Activated T-cell treated with anti-CD3 and anti-CD28 coated beads, Interleukin-2, amount 50 U/mL, for 72 hours (primary cell): ENCODE data around the gene GRIN2A. TPM values are rescaled to one million over a fixed set of nuclear protein-coding genes. Genes with fewer than 3 reads are reported as not detected.

Source experiments
- ATAC-seq, 2 donors: fragments of 150-1000 bp; cut with Tn5 transposase; replicated peaks in 1 of 2; 2 replicates each; pipeline ENCODE4 v1.10.0; 2021; ENCODE audit warnings: moderate library complexity in 2 of 2, mild to moderate bottlenecking in 1 of 2
- DNase-seq, 2 donors: peaks; one replicate each; pipeline ENCODE4 v3.0.0; 2021 to 2022; ENCODE audit warnings: mixed read lengths in 1 of 2
- H3K27ac Mint-ChIP-seq: one replicate; pipeline ENCODE4 v1.8.0; 2022; ENCODE audit warnings: mild to moderate bottlenecking, moderate library complexity, mixed read lengths
- H3K27me3 Mint-ChIP-seq: one replicate; pipeline ENCODE4 v1.8.0; 2022; ENCODE audit warnings: low read depth, mixed read lengths
- H3K36me3 Mint-ChIP-seq, 2 donors: one replicate each; pipeline ENCODE4 v1.8.0; 2022; ENCODE audit warnings: mixed read lengths in 2 of 2, mild to moderate bottlenecking in 1 of 2; ENCODE audit not compliant: insufficient read depth in 2 of 2
- H3K4me1 Mint-ChIP-seq: one replicate; pipeline ENCODE4 v1.8.0; 2022; ENCODE audit warnings: low read depth, mixed read lengths
- H3K4me3 Mint-ChIP-seq, 2 donors: one replicate each; pipeline ENCODE4 v1.8.0; 2022; ENCODE audit warnings: mild to moderate bottlenecking in 2 of 2, mixed read lengths in 2 of 2, moderate library complexity in 2 of 2
- H3K9me3 Mint-ChIP-seq, 2 donors: one replicate each; pipeline ENCODE4 v1.8.0; 2022; ENCODE audit warnings: mixed read lengths in 2 of 2
- total RNA-seq, 2 donors: library from RNA; stranded (reverse); gene quantifications; one replicate each; pipeline ENCODE4 v1.2.3, GENCODE V29; 2022

The GRIN2A gene
- total RNA-seq, 2 donors from 2014 or later: not detected

DNA sequence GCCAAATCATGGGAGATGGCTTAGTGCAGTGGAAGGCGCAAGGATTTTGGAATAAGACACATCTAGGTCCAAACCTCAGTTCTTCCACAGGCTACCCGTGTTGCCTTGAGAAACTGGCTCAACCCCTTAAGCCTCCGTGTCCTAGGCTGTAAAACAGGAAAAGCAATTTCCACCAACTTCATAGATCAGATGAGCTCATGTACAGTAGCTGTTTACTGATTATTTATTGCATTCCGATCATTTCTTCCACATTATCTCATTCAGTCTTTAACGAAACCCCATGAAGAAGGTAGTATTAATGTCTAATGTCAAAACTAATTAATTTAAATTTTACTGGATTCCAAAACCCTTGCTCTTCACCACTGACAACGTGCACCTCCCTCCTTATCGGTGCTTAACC lies 231.6 kb downstream of the GRIN2A start:
- Mint-ChIP-seq H3K4me1 (no peaks in the 10 kb centered on the region), H3K4me3 (no peak overlapping the region), H3K27me3 (no peaks in the 10 kb centered on the region), H3K27ac (no peak overlapping the region), H3K9me3 (peaks cover 7 to 13% of the 10 kb centered on the region in 2 donors), H3K36me3 (no peaks in the 10 kb centered on the region)
- no peak for ATAC-seq
- DNase-seq: no peak

DNA sequence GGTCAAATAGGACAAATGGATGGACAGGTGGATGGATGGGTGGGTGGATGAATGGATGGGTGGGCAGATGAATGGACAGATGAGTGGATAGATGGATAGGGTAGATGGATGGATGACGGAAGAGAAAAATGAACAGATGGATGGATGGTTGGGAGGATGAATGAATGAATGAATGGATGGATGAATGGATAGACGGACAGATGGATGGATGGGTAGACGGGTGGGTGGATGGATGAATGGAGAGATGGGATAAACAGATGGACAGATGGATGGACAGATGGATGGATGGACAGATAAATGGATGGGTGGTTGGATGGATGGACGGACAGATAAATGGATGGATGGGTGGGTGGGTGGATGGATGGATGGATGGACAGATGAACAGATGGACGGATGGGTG lies 232.8 kb downstream of the GRIN2A start:
- H3K4me1 Mint-ChIP-seq: no peaks in the 10 kb centered on the region
- ATAC-seq (no peak), DNase-seq (no peak)
- H3K27me3 Mint-ChIP-seq: no peaks in the 10 kb centered on the region
- no peak overlapping the region for H3K27ac Mint-ChIP-seq
- no peaks in the 10 kb centered on the region for H3K36me3 Mint-ChIP-seq
- H3K4me3 Mint-ChIP-seq: no peak overlapping the region
- H3K9me3 Mint-ChIP-seq: peaks cover 7 to 13% of the 10 kb centered on the region in 2 donors

DNA sequence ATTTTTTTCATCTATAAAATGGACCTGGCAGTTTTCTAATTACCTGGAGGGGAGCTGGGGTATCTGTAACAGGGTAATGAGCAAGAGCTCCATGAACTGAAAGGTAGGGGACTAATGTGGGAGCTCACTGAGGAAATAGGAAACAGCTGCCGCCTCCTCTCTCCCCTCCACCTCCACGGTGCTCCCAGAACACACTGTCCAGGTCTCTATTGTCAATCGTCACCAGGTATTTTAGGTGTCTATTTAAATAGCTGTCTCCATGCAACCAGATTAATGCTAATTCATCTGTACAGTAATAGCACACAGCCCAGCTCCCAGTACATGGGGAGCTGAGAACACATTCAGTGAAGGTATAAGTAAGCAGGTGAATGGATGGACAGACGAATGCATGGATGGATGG lies 233.3 kb downstream of the GRIN2A start:
- H3K4me1 Mint-ChIP-seq: no peaks in the 10 kb centered on the region
- no peak for DNase-seq
- H3K36me3 Mint-ChIP-seq: no peaks in the 10 kb centered on the region
- H3K9me3 Mint-ChIP-seq: peaks cover 9 to 13% of the 10 kb centered on the region in 2 donors
- no peak overlapping the region for H3K27ac Mint-ChIP-seq
- no peak for ATAC-seq
- no peaks in the 10 kb centered on the region for H3K27me3 Mint-ChIP-seq
- H3K4me3 Mint-ChIP-seq: no peak overlapping the region

DNA sequence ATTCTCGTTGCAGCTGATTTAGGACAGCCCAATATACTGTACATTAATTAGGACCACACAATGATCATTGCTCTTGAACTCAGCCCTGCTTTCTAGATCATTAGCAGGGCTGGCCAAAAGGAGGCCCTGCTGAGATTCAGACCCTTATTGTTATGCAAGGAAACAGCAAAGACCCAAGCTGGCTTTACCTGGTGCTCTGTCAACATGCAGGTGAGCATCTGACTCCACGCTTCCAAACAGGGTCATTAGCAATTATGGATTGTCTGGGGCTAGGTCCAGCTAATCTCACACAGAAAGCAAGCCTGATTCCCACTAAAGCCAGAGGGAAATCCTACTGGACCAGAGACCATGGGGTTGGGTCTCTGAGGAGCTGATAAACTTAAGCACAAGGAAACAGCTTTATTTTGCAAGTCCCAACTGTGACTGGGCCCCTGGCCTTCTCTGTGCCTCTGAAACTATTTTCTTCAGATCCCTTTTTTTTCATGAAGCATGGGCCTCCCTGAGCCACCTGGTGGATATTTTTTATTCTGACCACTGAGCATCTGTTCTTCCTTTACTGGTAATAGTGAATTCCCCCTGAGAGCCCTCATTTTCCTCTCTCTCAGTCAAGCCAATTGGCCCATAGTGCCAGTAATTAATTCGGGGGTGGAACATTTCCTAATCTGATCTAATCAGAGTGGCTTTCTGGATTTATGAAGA lies 236.1 kb downstream of the GRIN2A start:
- no peaks in the 10 kb centered on the region for H3K36me3 Mint-ChIP-seq
- H3K4me1 Mint-ChIP-seq: no peaks in the 10 kb centered on the region
- no peak for DNase-seq
- H3K27me3 Mint-ChIP-seq: no peaks in the 10 kb centered on the region
- no peak overlapping the region for H3K4me3 Mint-ChIP-seq
- H3K27ac Mint-ChIP-seq: no peak overlapping the region
- H3K9me3 Mint-ChIP-seq: peaks cover 7 to 11% of the 10 kb centered on the region in 2 donors
- ATAC-seq: no peak

DNA sequence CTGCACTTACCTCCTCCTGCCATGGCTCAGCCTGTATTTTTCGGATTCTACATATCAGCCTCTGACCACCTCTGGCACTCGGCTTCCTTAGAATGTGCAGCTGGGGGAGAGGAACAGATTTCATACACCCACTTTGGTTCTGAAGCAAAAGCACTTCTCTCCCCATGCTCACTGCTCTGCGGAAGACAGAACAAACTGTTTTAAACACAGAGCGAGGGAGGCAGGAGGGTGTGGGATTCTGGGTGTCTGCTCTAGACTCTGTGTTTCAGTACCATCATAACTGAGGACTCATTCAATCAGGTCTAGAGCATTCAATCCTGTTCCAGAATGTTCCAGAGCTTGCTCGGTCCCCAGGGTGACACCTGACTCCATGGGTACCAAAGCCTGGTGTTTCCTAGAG lies 239.1 kb downstream of the GRIN2A start:
- no peak for ATAC-seq
- H3K27me3 Mint-ChIP-seq: no peaks in the 10 kb centered on the region
- H3K36me3 Mint-ChIP-seq: no peaks in the 10 kb centered on the region
- no peaks in the 10 kb centered on the region for H3K4me1 Mint-ChIP-seq
- H3K9me3 Mint-ChIP-seq: peaks cover 2 to 4% of the 10 kb centered on the region in 2 donors
- no peak overlapping the region for H3K4me3 Mint-ChIP-seq
- no peak for DNase-seq
- H3K27ac Mint-ChIP-seq: no peak overlapping the region

DNA sequence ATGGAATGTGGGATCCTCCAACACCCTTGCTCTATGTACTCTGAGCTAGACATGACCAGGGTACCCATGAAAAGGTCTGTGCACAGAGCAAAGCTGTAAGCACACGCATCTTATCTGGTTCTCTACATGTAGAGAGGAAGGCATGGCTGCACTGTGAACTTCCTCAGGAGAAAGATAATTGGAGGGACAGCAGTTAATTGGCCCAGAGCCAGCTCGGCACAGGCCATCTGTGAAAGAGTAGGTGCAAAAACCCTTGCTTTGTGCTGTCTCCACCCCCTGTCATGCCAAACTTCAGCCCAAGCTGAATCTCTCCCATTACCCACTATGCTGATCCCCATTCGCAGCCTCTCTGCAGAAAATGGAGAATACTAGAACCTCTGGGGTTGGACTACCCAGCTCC lies 241.0 kb downstream of the GRIN2A start:
- Mint-ChIP-seq H3K27ac (no peak overlapping the region), H3K27me3 (no peaks in the 10 kb centered on the region), H3K4me3 (no peak overlapping the region), H3K9me3 (peaks cover 2 to 4% of the 10 kb centered on the region in 2 donors), H3K36me3 (no peaks in the 10 kb centered on the region), H3K4me1 (no peaks in the 10 kb centered on the region)
- no peak for ATAC-seq
- no peak for DNase-seq

DNA sequence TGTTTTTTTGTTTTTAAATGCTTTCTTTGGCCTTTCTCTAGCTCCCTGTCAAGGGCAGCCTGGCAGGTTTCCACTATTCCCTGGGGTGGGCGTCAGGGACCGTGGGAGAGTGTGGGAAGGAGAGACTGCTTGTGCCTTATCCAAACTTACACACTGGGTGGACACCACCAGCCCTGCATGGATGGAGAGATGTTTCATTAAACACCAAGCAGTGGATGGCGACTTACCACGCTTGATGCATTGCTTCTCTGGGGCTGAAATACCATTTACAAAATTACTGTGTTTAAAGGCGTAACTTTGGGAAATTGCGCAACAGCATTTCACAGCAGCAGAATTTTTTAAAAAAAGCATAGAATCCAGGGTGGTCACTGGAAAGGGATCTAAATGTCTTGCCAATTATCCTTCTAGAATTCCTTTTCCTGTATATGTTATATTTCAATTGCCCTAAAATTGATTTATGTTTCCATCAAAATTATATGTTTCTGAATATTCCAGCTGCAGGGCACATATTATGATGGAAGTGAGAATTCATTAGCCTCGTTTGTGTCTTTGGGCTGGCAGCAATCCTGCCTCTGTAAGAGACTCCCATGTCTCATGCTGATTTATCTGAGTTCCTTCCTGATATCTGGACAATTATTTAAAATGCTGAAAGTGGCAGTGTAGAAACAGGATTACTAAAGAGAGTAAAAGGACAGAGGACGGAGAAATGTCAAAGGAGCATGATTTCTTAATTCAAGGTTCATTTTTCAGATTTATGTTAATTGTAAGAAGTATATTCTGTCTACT lies 247.3 kb downstream of the GRIN2A start:
- Mint-ChIP-seq H3K9me3 (peaks cover 0 to 4% of the 10 kb centered on the region in 2 donors), H3K27ac (no peak overlapping the region), H3K27me3 (no peaks in the 10 kb centered on the region), H3K4me3 (no peak overlapping the region), H3K4me1 (no peaks in the 10 kb centered on the region), H3K36me3 (no peaks in the 10 kb centered on the region)
- ATAC-seq (no peak), DNase-seq (no peak)

DNA sequence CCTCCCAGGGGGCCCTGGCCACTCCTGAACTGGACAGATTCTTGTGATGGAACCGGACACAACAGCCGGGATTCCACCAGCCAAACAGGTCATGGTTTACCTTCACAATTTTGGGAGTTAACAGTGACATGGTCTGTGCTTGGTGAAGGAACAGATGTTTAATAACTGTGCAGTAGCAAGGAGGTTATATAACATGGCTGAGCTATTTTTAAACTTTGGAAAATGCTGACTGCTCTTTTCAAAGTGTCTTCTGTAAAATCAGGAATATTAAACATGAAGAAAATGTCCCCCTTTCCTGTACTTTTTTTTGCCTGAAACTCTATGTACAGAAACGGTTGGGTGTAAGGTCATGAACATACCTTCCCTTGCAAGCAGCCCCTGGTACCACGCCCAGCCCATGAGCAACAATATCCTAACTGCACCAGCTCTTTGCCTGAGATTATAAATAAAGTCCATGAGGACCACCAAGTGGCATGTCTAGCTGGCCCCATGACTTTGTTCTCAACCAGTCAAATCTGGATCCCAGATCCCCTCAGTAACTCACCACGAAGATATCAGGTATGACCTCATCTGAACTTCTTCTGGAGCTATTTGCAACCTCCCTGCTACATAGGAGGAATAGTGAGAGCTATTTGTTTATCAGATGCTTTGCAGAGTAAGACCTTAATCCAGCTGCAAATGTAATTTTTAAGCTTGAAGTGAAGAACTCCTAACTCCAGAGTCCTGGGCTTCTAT lies 249.1 kb downstream of the GRIN2A start:
- ATAC-seq (no peak), DNase-seq (no peak)
- Mint-ChIP-seq H3K4me1 (no peaks in the 10 kb centered on the region), H3K4me3 (no peak overlapping the region), H3K27ac (no peak overlapping the region), H3K36me3 (no peaks in the 10 kb centered on the region), H3K9me3 (peaks cover 0 to 2% of the 10 kb centered on the region in 2 donors), H3K27me3 (no peaks in the 10 kb centered on the region)

DNA sequence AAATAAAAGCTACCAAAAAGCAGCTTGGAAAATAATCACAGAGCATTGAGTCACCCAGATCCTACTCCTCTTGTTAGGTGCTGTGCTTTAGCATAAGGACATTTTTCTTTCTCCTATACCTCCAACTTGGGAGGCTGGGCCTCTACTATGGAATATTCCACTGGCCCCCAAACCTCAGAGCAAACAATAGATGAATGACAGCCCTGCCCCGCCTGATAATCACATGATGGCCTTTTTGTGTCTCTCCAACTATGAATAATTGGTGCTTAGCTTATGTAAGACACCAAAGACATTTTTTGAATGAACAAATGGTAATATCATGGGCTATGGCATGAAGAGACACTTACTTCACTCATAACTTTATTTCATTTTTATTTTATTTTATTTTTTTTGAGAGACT lies 250.2 kb downstream of the GRIN2A start:
- Mint-ChIP-seq H3K9me3 (no peaks in the 10 kb centered on the region), H3K27ac (no peak overlapping the region), H3K4me1 (no peaks in the 10 kb centered on the region), H3K4me3 (no peak overlapping the region), H3K36me3 (no peaks in the 10 kb centered on the region), H3K27me3 (no peaks in the 10 kb centered on the region)
- DNase-seq (no peak), ATAC-seq (no peak)

DNA sequence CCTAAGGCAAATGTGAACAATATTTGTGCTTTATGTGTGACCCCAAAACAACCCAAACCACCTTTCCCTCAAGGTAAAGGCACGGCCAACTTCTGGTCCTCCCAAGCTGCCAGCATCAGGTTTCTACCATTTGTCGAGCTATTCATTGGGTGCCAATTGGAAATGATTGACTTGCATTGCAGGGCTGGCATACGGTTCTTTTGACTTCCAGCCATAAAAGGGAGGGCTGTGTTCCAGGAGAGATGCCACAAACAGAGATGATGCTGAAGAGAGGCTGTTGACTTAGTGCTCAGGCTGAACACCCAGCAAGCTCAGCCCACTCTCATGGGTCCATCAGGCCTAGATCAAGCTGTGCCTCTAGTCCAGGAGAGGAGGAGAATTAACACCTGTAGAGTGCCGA lies 252.4 kb downstream of the GRIN2A start:
- Mint-ChIP-seq H3K4me3 (no peak overlapping the region), H3K27ac (no peak overlapping the region), H3K27me3 (no peaks in the 10 kb centered on the region), H3K4me1 (no peaks in the 10 kb centered on the region), H3K9me3 (no peaks in the 10 kb centered on the region), H3K36me3 (no peaks in the 10 kb centered on the region)
- no peak for DNase-seq
- ATAC-seq: no peak

DNA sequence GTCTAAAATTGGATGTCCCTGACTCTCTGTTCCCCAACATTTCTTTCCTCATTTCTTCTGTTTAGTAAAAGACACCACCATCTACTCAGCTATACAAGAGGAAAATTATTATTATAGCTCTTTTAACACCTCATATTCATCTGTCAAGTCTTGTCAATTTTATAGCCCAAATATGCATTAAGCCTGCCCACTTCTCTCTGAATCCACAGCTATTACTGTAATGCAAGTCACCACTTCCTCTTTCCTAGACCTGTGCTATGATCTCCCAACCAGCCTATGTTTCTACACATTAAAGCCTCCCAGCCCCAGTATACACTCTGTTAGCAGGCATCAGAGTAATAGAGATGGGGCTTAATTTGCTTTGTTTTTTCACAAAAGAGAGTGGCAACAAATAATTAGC lies 252.9 kb downstream of the GRIN2A start:
- H3K27ac Mint-ChIP-seq: no peak overlapping the region
- DNase-seq (no peak), ATAC-seq (no peak)
- H3K36me3 Mint-ChIP-seq: no peaks in the 10 kb centered on the region
- H3K27me3 Mint-ChIP-seq: no peaks in the 10 kb centered on the region
- H3K4me1 Mint-ChIP-seq: no peaks in the 10 kb centered on the region
- H3K4me3 Mint-ChIP-seq: no peak overlapping the region
- H3K9me3 Mint-ChIP-seq: no peaks in the 10 kb centered on the region

DNA sequence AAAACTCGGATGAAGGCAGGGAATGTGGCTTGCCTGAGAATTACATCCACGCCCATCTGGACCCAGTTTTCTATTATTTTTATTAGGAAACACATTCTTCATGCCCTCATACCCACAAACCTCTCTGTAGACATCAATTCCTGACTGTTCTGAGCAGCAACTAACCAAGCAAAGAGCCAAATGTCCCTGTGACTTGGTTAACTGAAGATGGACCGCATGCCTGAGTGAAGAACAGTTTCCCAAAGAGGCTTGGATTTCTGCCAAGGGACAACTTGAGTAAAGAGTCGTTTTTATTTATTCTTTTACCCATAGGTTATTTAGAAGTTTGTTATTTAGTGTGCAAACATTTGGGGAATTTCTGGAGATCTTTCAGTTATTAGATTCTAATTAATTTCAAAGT lies 259.8 kb downstream of the GRIN2A start:
- Mint-ChIP-seq H3K27ac (no peak overlapping the region), H3K4me3 (no peak overlapping the region), H3K9me3 (peaks cover 0 to 2% of the 10 kb centered on the region in 2 donors), H3K4me1 (no peaks in the 10 kb centered on the region), H3K27me3 (no peaks in the 10 kb centered on the region), H3K36me3 (no peaks in the 10 kb centered on the region)
- no peak for DNase-seq
- ATAC-seq: no peak

DNA sequence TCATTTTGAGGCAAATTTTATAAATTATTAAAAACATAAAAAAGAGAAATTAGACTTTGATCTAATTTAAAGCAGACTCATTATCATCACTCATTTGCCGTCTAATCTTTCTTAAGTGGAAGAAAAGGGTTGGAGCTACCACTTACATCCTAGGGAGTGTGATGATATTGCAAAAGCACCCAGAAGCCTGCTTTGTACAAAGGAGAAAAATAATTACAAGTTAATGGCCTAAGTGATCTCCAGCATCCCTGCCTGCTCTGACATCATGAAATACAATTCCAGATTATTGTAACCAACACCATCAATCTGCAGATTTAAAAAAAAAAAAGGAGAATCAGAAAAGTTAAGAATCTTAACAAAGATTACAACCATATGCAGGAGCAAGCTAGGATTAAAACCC lies 260.2 kb downstream of the GRIN2A start:
- no peaks in the 10 kb centered on the region for H3K27me3 Mint-ChIP-seq
- no peaks in the 10 kb centered on the region for H3K4me1 Mint-ChIP-seq
- H3K4me3 Mint-ChIP-seq: no peak overlapping the region
- no peaks in the 10 kb centered on the region for H3K36me3 Mint-ChIP-seq
- no peak overlapping the region for H3K27ac Mint-ChIP-seq
- DNase-seq: no peak
- peaks cover 0 to 2% of the 10 kb centered on the region in 2 donors for H3K9me3 Mint-ChIP-seq
- ATAC-seq: no peak
